ENCODE results near the gene TOR4A.

DNA sequence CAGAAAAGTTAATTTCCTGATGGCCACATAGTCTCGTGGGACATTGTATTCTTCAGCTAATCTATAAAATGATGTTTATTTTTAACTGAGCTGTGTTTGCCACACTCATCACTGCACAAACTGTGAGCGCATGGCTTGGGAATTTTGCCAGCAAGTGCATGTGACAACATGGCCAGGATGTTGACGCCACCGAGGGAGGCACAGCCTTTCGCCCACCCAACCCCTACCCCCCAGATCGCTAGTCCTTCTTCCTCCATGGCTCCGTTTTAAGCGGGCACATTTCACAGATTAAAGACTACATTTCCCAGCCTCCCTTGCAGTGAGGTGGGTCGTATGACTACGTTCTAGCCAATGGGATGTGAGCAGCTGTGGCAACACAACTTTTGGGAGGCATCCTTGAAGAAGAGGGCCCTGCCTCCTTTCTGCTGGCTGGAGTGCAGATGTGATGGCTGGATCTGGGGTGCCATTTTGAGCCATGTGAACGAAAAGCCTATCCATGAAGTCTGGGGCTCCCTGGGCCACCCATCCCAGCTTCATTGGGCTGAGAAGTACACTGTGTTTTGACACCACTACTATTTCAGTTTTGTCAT lies 16.7 kb downstream of the TOR4A start:
- TF ChIP-seq, protein P1, sequence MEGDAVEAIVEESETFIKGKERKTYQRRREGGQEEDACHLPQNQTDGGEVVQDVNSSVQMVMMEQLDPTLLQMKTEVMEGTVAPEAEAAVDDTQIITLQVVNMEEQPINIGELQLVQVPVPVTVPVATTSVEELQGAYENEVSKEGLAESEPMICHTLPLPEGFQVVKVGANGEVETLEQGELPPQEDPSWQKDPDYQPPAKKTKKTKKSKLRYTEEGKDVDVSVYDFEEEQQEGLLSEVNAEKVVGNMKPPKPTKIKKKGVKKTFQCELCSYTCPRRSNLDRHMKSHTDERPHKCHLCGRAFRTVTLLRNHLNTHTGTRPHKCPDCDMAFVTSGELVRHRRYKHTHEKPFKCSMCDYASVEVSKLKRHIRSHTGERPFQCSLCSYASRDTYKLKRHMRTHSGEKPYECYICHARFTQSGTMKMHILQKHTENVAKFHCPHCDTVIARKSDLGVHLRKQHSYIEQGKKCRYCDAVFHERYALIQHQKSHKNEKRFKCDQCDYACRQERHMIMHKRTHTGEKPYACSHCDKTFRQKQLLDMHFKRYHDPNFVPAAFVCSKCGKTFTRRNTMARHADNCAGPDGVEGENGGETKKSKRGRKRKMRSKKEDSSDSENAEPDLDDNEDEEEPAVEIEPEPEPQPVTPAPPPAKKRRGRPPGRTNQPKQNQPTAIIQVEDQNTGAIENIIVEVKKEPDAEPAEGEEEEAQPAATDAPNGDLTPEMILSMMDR (IDR thresholded peaks at IDR 0.05), result no peak
- TF ChIP-seq POLR2AphosphoS5 (IDR thresholded peaks at IDR 0.05) (no peak), POLR2A (IDR thresholded peaks at IDR 0.05) (no peak), EP300 (IDR thresholded peaks at IDR 0.05) (no peak)
